HepG2 (cell line): Measurements from ENCODE around the gene MBNL3. TPM values are rescaled to one million over a fixed set of nuclear protein-coding genes. Genes with fewer than 3 reads are reported as not detected.

Experiments used
- BHLHE40 ChIP-seq: IDR thresholded peaks from 2 replicates; pipeline ENCODE4 v1.6.1; 2011; ENCODE audit warnings: low read length, improper control_type of control experiment
- FOXK1 ChIP-seq: sonication (generic); formaldehyde crosslinking; IDR thresholded peaks from 2 replicates; pipeline ENCODE4 v1.4.0; 2020; ENCODE audit warnings: low read depth, missing genetic modification reagents, borderline replicate concordance
- IKZF1 ChIP-seq: fragments of 450-650 bp; IDR thresholded peaks from 2 replicates; pipeline ENCODE4 v1.7.1; 2016
- KDM1A ChIP-seq: IDR thresholded peaks from 2 replicates; pipeline ENCODE4 v1.6.1; 2016; ENCODE audit warnings: missing compliant biosample characterization
- KLF16 ChIP-seq, 2 experiments: sonication (generic) in 1 of 2; formaldehyde crosslinking in 1 of 2; IDR thresholded peaks; 2 replicates each; pipeline versions ENCODE4 v1.6.1 to v1.8.0; 2016 to 2023; ENCODE audit warnings: missing genetic modification reagents in 2 of 2, missing compliant biosample characterization in 1 of 2
- NFYC ChIP-seq: IDR thresholded peaks from 2 replicates; pipeline ENCODE4 v1.6.1; 2016; ENCODE audit warnings: missing genetic modification reagents, missing compliant biosample characterization
- NONO ChIP-seq, 2 experiments: fragments of 450-650 bp in 1 of 2; sonication (generic) in 1 of 2; formaldehyde crosslinking in 1 of 2; IDR thresholded peaks in 1 of 2; conservative IDR thresholded peaks in 1 of 2; 2 replicates each; pipeline versions ENCODE4 v1.6.1 to v1.8.0; 2017 to 2022; ENCODE audit warnings: mild to moderate bottlenecking in 1 of 2, missing genetic modification reagents in 1 of 2, moderate library complexity in 1 of 2
- PLSCR1 ChIP-seq: sonication (generic); formaldehyde crosslinking; IDR thresholded peaks from 2 replicates; pipeline ENCODE4 v1.5.0; 2020; ENCODE audit warnings: missing genetic modification reagents, mild to moderate bottlenecking, borderline replicate concordance
- RXRB ChIP-seq: IDR thresholded peaks from 2 replicates; pipeline ENCODE4 v1.6.1; 2016; ENCODE audit warnings: borderline replicate concordance, missing genetic modification reagents, missing compliant biosample characterization
- SNAPC4 ChIP-seq: sonication (generic); formaldehyde crosslinking; IDR thresholded peaks from 2 replicates; pipeline ENCODE4 v1.4.0; 2020; ENCODE audit warnings: mild to moderate bottlenecking, missing genetic modification reagents
- SP2 ChIP-seq: sonication (generic); formaldehyde crosslinking; IDR thresholded peaks from 2 replicates; pipeline ENCODE4 v1.5.1; 2020; ENCODE audit warnings: mild to moderate bottlenecking, missing genetic modification reagents
- TIGD3 ChIP-seq: sonication (generic); formaldehyde crosslinking; IDR thresholded peaks from 2 replicates; pipeline ENCODE4 v1.5.1; 2020; ENCODE audit warnings: mild to moderate bottlenecking, missing genetic modification reagents, borderline replicate concordance
- ZNF317 ChIP-seq: sonication (generic); formaldehyde crosslinking; IDR thresholded peaks from 2 replicates; pipeline ENCODE4 v1.5.0; 2020; ENCODE audit warnings: mild to moderate bottlenecking, missing genetic modification reagents
- ZNF451 ChIP-seq: sonication (generic); formaldehyde crosslinking; IDR thresholded peaks from 2 replicates; pipeline ENCODE4 v1.5.0; 2020; ENCODE audit warnings: mild to moderate bottlenecking, missing genetic modification reagents
- ZNF619 ChIP-seq: sonication (generic); formaldehyde crosslinking; IDR thresholded peaks from 2 replicates; pipeline ENCODE4 v1.4.0; 2020; ENCODE audit warnings: mild to moderate bottlenecking, missing genetic modification reagents
- ZNF776 ChIP-seq: sonication (generic); formaldehyde crosslinking; IDR thresholded peaks from 2 replicates; pipeline ENCODE4 v1.4.0; 2020; ENCODE audit warnings: mild to moderate bottlenecking, missing genetic modification reagents
- ZNF878 ChIP-seq: sonication (generic); formaldehyde crosslinking; IDR thresholded peaks from 2 replicates; pipeline ENCODE4 v1.8.1; 2023; ENCODE audit warnings: mild to moderate bottlenecking, missing genetic modification reagents, moderate library complexity
- polyA plus RNA-seq, 8 experiments: library from polyadenylated mRNA; depleted of rRNA in 3 of 8; stranded (reverse) in 7 of 8; unstranded in 1 of 8; fragments of >200 nt; fragmentation: Illumina TruSeq in 4 of 8; extraction: Trizol in 4 of 8; gene quantifications; 2 replicates each; pipeline versions ENCODE4 v1.2.1 to v1.2.3, GENCODE V29; 2011 to 2016; ENCODE audit warnings: low read depth in 4 of 8, missing spikeins in 1 of 8, mixed read lengths in 1 of 8; ENCODE audit not compliant: insufficient read depth in 1 of 8
- total RNA-seq, 5 experiments: library from RNA; depleted of rRNA; stranded (reverse); fragments of >200 nt; fragmentation: Illumina TruSeq; extraction: Trizol; gene quantifications; 2 replicates each; pipeline ENCODE4 v1.2.3, GENCODE V29; 2016; ENCODE audit warnings: low read depth in 1 of 5
- TF ChIP-seq, protein P1 (sequence below): sonication (generic); formaldehyde crosslinking; IDR thresholded peaks from 2 replicates; pipeline ENCODE4 v1.4.0; 2020; ENCODE audit warnings: mild to moderate bottlenecking, low read depth, missing genetic modification reagents

Gene MBNL3
- total and polyA plus RNA-seq, 2 of the 13 experiments (the other 11 are each of a cell fraction or from before 2014, with no cell fraction given), result 155 to 257 TPM

DNA sequence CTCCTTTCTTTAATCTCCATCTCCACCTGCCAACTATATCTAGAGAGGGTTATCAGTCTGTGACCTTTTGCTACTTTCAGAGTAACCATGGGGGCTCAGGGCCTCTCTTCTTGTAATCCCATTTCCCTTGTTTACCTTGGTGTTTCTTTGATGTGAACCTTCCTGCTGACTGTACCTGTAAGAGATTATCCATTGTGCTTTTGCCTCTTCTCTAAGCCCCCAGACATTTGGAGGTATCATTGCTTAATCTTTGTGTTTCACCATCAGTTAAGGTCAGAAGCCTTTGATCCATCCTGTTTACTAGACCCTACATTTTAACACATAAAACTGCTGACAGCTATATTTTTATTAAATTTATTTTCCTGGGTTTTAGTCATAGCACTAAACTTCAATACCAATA lies 157.8 kb downstream of the MBNL3 start (continued):
- peak; percentile 78 for TF ChIP-seq ZNF317 (CRISPR knock-in tag)
- no peak; a peak in 1 of 4 replicates for TF ChIP-seq KLF16 (CRISPR knock-in tag; IDR thresholded peaks at IDR 0.05)
- no peak for TF ChIP-seq BHLHE40
- TF ChIP-seq SNAPC4, result no peak
- TF ChIP-seq NONO (IDR thresholded peaks at IDR 0.05), result no peak
- TF ChIP-seq NONO (CRISPR knock-in tag; conservative IDR thresholded peaks at IDR 0.05), result 0 out of 2 replicates have a peak, but pooled peaks have one; percentile 22
- peak; percentile 82; the same call in 1 of the 2 replicates for TF ChIP-seq KDM1A (CRISPR knock-in tag)
- TF ChIP-seq, protein P1, sequence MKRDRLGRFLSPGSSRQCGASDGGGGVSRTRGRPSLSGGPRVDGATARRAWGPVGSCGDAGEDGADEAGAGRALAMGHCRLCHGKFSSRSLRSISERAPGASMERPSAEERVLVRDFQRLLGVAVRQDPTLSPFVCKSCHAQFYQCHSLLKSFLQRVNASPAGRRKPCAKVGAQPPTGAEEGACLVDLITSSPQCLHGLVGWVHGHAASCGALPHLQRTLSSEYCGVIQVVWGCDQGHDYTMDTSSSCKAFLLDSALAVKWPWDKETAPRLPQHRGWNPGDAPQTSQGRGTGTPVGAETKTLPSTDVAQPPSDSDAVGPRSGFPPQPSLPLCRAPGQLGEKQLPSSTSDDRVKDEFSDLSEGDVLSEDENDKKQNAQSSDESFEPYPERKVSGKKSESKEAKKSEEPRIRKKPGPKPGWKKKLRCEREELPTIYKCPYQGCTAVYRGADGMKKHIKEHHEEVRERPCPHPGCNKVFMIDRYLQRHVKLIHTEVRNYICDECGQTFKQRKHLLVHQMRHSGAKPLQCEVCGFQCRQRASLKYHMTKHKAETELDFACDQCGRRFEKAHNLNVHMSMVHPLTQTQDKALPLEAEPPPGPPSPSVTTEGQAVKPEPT (CRISPR knock-in tag), result no peak
- TF ChIP-seq IKZF1, result no peak
- no peak for TF ChIP-seq ZNF878 (CRISPR knock-in tag)
- no peak for TF ChIP-seq SP2 (CRISPR knock-in tag)
- no peak for TF ChIP-seq PLSCR1 (CRISPR knock-in tag)
- TF ChIP-seq NFYC (CRISPR knock-in tag), result no peak
- TF ChIP-seq TIGD3 (CRISPR knock-in tag), result no peak
- TF ChIP-seq ZNF776, result no peak
- peak; percentile 84 for TF ChIP-seq RXRB (CRISPR knock-in tag)
- no peak for TF ChIP-seq ZNF619 (CRISPR knock-in tag)
- TF ChIP-seq ZNF451 (CRISPR knock-in tag), result no peak
- peak; percentile 84 for TF ChIP-seq FOXK1 (CRISPR knock-in tag)
